Endothelial cell of umbilical vein (primary cell): Measurements from ENCODE around the gene CREBL2. TPM values are rescaled to one million over a fixed set of nuclear protein-coding genes. Genes with fewer than 3 reads are reported as not detected.

ENCODE experiments used
- BruUV-seq: library from RNA; stranded (reverse); fragments of 400-500 nt; replicated peaks from 2 replicates; lab custom pipeline; 2021; lab: Mats Ljungman, UMichigan
- CTCF ChIA-PET: fragments of 300-600, 350-600 bp; sonication (Branson Sonifier 250); formaldehyde crosslinking; loops from one replicate; lab custom pipeline; 2021; ENCODE audit warnings: antibody characterized with exemption, inconsistent platforms; lab: Charles Lee
- POLR2A ChIA-PET: fragments of 300-600, 350-600 bp; sonication (Branson Sonifier 250); formaldehyde crosslinking; loops from one replicate; lab custom pipeline; 2021; ENCODE audit warnings: antibody characterized with exemption, inconsistent platforms; lab: Charles Lee
- DNase-seq: peaks from one replicate; pipeline ENCODE4 v3.0.0-alpha.2; 2011; ENCODE audit warnings: low read depth, low spot score
- FAIRE-seq: peaks from 2 replicates; lab custom pipeline; 2011; peaks lifted over from hg19 to GRCh38; lab: Jason Lieb, UNC
- H2AFZ ChIP-seq: 2 replicates; pipeline ENCODE4 v1.6.0; 2012; ENCODE audit warnings: low read depth, low read length, control low read depth, inconsistent platforms
- H3K27ac ChIP-seq: 2 replicates; pipeline ENCODE4 v1.5.1; 2011; ENCODE audit warnings: low read depth, mild to moderate bottlenecking, control low read depth, low read length, moderate library complexity; ENCODE audit not compliant: insufficient read depth
- H3K27me3 ChIP-seq, 2 experiments: 2 replicates each; pipeline versions ENCODE4 v1.6.0 to v1.6.1; 2011; ENCODE audit warnings: low read length in 2 of 2, mixed read lengths in 1 of 2; ENCODE audit not compliant: control insufficient read depth in 2 of 2, insufficient read depth in 2 of 2
- H3K36me3 ChIP-seq, 2 experiments: 2 replicates in 1 of 2; 3 replicates in 1 of 2; pipeline ENCODE4 v1.5.1; 2011; ENCODE audit warnings: low read length in 2 of 2, mild to moderate bottlenecking in 1 of 2, moderate library complexity in 1 of 2; ENCODE audit not compliant: control insufficient read depth in 2 of 2, insufficient read depth in 2 of 2; ENCODE audit errors: extremely low read depth in 1 of 2
- H3K4me1 ChIP-seq: 3 replicates; pipeline ENCODE4 v1.5.1; 2011; ENCODE audit warnings: mild to moderate bottlenecking, low read length; ENCODE audit not compliant: control insufficient read depth, insufficient read depth; ENCODE audit errors: extremely low read depth
- H3K4me2 ChIP-seq: 2 replicates; pipeline ENCODE4 v1.6.1; 2011; ENCODE audit warnings: low read length, control low read depth, mixed read lengths; ENCODE audit not compliant: insufficient read depth
- H3K4me3 ChIP-seq, 3 experiments: fragments of 200-600 bp in 1 of 3; sonication (generic), shearing (Covaris generic) in 1 of 3; replicated peaks in 1 of 3; 2 replicates each; pipeline ENCODE4 v1.5.1; 2011 to 2016; ENCODE audit warnings: control low read depth in 3 of 3, low read length in 3 of 3, mild to moderate bottlenecking in 2 of 3, inconsistent platforms in 1 of 3, low read depth in 1 of 3, moderate library complexity in 1 of 3; ENCODE audit not compliant: insufficient read depth in 1 of 3
- H3K79me2 ChIP-seq: 2 replicates; pipeline ENCODE4 v1.6.0; 2012; ENCODE audit warnings: low read length, inconsistent platforms; ENCODE audit not compliant: control insufficient read depth, insufficient read depth
- H3K9ac ChIP-seq: replicated peaks from 2 replicates; pipeline ENCODE3; 2011; ENCODE audit warnings: low read length, control low read depth; ENCODE audit not compliant: insufficient read depth; ENCODE audit errors: extremely low read depth
- H3K9me1 ChIP-seq: replicated peaks from 3 replicates; pipeline ENCODE4 v1.6.0; 2011; ENCODE audit warnings: mild to moderate bottlenecking, low read length; ENCODE audit not compliant: control insufficient read depth, insufficient read depth; ENCODE audit errors: extremely low read depth
- H3K9me3 ChIP-seq: replicated peaks from 2 replicates; pipeline ENCODE4 v1.5.1; 2012; ENCODE audit warnings: low read length, inconsistent platforms; ENCODE audit not compliant: control insufficient read depth, insufficient read depth
- H4K20me1 ChIP-seq: replicated peaks from 2 replicates; pipeline ENCODE3; 2011; ENCODE audit warnings: mild to moderate bottlenecking, low read length; ENCODE audit not compliant: control insufficient read depth, insufficient read depth; ENCODE audit errors: extremely low read depth
- EZH2 ChIP-seq: IDR thresholded peaks from 2 replicates; pipeline ENCODE4 v1.6.1; 2012; ENCODE audit warnings: borderline replicate concordance, low read depth, mild to moderate bottlenecking, moderate library complexity, low read length, inconsistent platforms; ENCODE audit not compliant: severe bottlenecking
- FOS ChIP-seq: IDR thresholded peaks from 2 replicates; pipeline ENCODE4 v1.6.1; 2011; ENCODE audit warnings: mild to moderate bottlenecking, low read length, moderate library complexity, borderline replicate concordance; ENCODE audit not compliant: insufficient read depth
- GATA2 ChIP-seq: IDR thresholded peaks from 2 replicates; pipeline ENCODE4 v1.7.0; 2011; ENCODE audit warnings: low read depth, mild to moderate bottlenecking, moderate library complexity, mixed read lengths, low read length; ENCODE audit not compliant: insufficient read length, insufficient read depth
- JUN ChIP-seq: IDR thresholded peaks from 2 replicates; pipeline ENCODE4 v1.6.1; 2011; ENCODE audit warnings: borderline replicate concordance, low read depth; ENCODE audit not compliant: insufficient read length, insufficient read depth
- MAX ChIP-seq: IDR thresholded peaks from 2 replicates; pipeline ENCODE4 v1.6.1; 2011; ENCODE audit not compliant: insufficient read depth, insufficient read length
- POLR2A ChIP-seq: IDR thresholded peaks from 2 replicates; pipeline ENCODE4 v1.6.1; 2012; ENCODE audit warnings: low read depth, mild to moderate bottlenecking, control low read depth, low read length
- dilution Hi-C: fragments of 300-500 bp; cut with MboI; formaldehyde crosslinking; loops from one replicate; pipeline ENCODE4 v1.15.0; 2019; ENCODE audit warnings: low sequenced_read_pairs; ENCODE audit not compliant: extremely low pct_ligation_motif_present
- intact Hi-C: fragments of 100-400 bp; cut with micrococcal nuclease; formaldehyde crosslinking; loops from one replicate; pipeline ENCODE4 v1.10.0; 2022
- polyA plus RNA-seq, 4 experiments: library from polyadenylated mRNA; depleted of rRNA in 3 of 4; stranded (reverse) in 3 of 4; unstranded in 1 of 4; fragments of >200 nt; gene quantifications; 2 replicates each; pipeline versions ENCODE4 v1.2.1 to v1.2.3, GENCODE V29; 2011 to 2012; ENCODE audit warnings: missing spikeins in 1 of 4
- total RNA-seq: library from RNA; stranded (reverse); gene quantifications from 2 replicates; pipeline ENCODE4 v1.2.3, GENCODE V29; 2021
- TF ChIP-seq, protein P1 (sequence below), 2 donors: IDR thresholded peaks; 1 replicate in 1 of 2; 2 replicates in 1 of 2; pipeline ENCODE4 v1.5.1; 2011; ENCODE audit warnings: low read length in 2 of 2, mild to moderate bottlenecking in 2 of 2, moderate library complexity in 2 of 2, control low read depth in 1 of 2, inconsistent platforms in 1 of 2, low read depth in 1 of 2; ENCODE audit not compliant: insufficient read depth in 1 of 2; ENCODE audit errors: extremely low read depth in 1 of 2

The CREBL2 gene
- total and polyA plus RNA-seq, 2 donors (not counting 3 experiments of a cell fraction or from before 2014, with no cell fraction given): 10.5 to 19.4 TPM

DNA sequence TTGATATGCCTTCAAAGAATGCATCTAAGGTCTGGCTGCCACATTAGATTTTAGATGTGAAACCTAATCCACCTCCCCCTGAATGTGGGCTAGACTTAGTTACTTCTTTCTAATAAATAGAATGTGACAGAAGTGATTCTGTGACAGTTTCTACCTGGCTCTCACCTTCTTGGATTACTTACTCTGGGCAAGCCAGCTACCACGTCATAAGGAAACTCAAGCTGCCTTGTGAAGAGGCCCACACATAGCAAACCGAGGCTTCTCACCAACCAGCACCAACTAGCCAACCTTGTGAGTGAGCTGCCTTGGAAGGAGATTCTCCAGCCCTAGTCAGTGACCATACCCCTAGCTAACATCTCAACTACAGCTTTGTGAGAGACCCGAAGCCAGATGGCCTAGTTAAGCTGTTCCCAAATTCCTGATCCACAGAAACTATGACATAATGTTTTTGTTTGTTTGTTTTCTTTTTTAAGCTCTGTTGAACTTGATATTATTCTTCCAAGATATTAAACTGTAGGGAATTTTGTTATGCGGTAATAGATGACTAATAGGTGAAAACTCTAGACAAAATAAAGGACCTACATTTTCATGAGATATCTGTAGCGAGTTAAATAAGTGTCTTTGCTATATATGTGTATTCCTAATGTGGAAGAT, 78.1 kb downstream of the CREBL2 start:
- Histone ChIP-seq H3K79me2 (no peaks in the 10 kb centered on the region), H3K9me3 (no peaks in the 10 kb centered on the region), H3K4me1 (peaks cover 11% of the 10 kb centered on the region), H3K27ac (peak overlapping the region; percentile 44), H4K20me1 (no peaks in the 10 kb centered on the region), H3K9ac (no peak overlapping the region), H3K4me2 (peak overlapping the region; percentile 51), H3K27me3 (no peaks in the 10 kb centered on the region), H3K36me3 (no peaks in the 10 kb centered on the region), H3K4me3 (no peak overlapping the region), H3K9me1 (no peaks in the 10 kb centered on the region), H2AFZ (no peak overlapping the region)
- dilution Hi-C loops (no loop called here), intact Hi-C loops (no loop called here)
- ChIA-PET CTCF (interaction anchor here (1.1 to 1.5 kb wide), 6 partner anchors 10 to 332 kb away, joined by 3 to 5 read pairs (median 3); no protein-coding TSS in a partner anchor), POLR2A (no interaction called here)
- FAIRE-seq (no peak), DNase-seq (no peak)
- BruUV-seq: TSS peak; percentile 22
- TF ChIP-seq, protein P1, sequence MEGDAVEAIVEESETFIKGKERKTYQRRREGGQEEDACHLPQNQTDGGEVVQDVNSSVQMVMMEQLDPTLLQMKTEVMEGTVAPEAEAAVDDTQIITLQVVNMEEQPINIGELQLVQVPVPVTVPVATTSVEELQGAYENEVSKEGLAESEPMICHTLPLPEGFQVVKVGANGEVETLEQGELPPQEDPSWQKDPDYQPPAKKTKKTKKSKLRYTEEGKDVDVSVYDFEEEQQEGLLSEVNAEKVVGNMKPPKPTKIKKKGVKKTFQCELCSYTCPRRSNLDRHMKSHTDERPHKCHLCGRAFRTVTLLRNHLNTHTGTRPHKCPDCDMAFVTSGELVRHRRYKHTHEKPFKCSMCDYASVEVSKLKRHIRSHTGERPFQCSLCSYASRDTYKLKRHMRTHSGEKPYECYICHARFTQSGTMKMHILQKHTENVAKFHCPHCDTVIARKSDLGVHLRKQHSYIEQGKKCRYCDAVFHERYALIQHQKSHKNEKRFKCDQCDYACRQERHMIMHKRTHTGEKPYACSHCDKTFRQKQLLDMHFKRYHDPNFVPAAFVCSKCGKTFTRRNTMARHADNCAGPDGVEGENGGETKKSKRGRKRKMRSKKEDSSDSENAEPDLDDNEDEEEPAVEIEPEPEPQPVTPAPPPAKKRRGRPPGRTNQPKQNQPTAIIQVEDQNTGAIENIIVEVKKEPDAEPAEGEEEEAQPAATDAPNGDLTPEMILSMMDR (IDR thresholded peaks at IDR 0.05; ENCODE audit: extremely low read depth in 1 of 2, insufficient read depth in 1 of 2, low read depth in 1 of 2, low read length in 2 of 2): no peak
- TF ChIP-seq JUN (no peak), GATA2 (no peak), POLR2A (no peak), MAX (no peak), FOS (no peak), EZH2 (no peak)
